ENCODE results near the gene OLFML2B. TPM values are rescaled to one million over a fixed set of nuclear protein-coding genes. Genes with fewer than 3 reads are reported as not detected.

The OLFML2B gene
- polyA plus RNA-seq, 1 experiment = 3.5 TPM

DNA sequence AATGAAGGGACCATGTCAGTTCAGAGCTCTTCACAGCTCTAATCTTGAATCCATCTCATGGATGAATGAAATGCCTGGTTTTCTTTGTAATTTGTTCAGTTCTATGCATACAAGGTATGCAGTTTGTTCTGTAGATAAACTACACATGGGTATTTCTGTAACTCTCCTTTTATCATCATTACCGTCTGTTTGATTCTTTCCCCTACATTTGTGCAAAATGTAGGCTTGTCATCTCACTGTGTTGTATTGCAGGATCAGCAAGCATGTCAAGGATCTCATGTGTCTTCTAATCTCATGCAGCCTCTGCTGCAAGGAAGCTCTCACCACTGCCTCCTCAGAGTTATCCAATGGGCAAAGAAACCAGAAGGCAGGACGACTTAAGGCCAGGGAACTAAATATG is 79.3 kb downstream of the OLFML2B start:
- Histone ChIP-seq H3K36me3 (ENCODE audit: control insufficient read depth, insufficient read depth, low read length) (no peaks in the 10 kb centered on the region), H3K4me3 (ENCODE audit: low read depth, low read length) (no peak overlapping the region), H3K27me3 (ENCODE audit: control insufficient read depth, insufficient read depth, low read length) (no peaks in the 10 kb centered on the region)
- DNase-seq (ENCODE audit: low read depth) = no peak
- TF ChIP-seq, protein P1, sequence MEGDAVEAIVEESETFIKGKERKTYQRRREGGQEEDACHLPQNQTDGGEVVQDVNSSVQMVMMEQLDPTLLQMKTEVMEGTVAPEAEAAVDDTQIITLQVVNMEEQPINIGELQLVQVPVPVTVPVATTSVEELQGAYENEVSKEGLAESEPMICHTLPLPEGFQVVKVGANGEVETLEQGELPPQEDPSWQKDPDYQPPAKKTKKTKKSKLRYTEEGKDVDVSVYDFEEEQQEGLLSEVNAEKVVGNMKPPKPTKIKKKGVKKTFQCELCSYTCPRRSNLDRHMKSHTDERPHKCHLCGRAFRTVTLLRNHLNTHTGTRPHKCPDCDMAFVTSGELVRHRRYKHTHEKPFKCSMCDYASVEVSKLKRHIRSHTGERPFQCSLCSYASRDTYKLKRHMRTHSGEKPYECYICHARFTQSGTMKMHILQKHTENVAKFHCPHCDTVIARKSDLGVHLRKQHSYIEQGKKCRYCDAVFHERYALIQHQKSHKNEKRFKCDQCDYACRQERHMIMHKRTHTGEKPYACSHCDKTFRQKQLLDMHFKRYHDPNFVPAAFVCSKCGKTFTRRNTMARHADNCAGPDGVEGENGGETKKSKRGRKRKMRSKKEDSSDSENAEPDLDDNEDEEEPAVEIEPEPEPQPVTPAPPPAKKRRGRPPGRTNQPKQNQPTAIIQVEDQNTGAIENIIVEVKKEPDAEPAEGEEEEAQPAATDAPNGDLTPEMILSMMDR (IDR thresholded peaks at IDR 0.05; ENCODE audit: insufficient read depth, low read depth, low read length) = no peak
- ChIA-PET POLR2A (no interaction called here), CTCF (interaction anchor here (0.8 kb wide), 1 partner anchor 13 kb away, joined by 3 read pairs; no protein-coding TSS in a partner anchor)

GRCh38 chr1:161943737-161944136 is 79.9 kb downstream of the OLFML2B start:
- CTCF ChIA-PET = interaction anchor here (0.8 kb wide), 1 partner anchor 14 kb away, joined by 3 read pairs; no protein-coding TSS in a partner anchor
- POLR2A ChIA-PET = no interaction called here
- H3K27me3 ChIP-seq (ENCODE audit: control insufficient read depth, insufficient read depth, low read length) = no peaks in the 10 kb centered on the region
- TF ChIP-seq, protein P1 (IDR thresholded peaks at IDR 0.05; ENCODE audit: insufficient read depth, low read depth, low read length) = no peak
- H3K36me3 ChIP-seq (ENCODE audit: control insufficient read depth, insufficient read depth, low read length) = no peaks in the 10 kb centered on the region
- DNase-seq (ENCODE audit: low read depth) = no peak
- H3K4me3 ChIP-seq (ENCODE audit: low read depth, low read length) = no peak overlapping the region

- TF ChIP-seq, protein P1 (IDR thresholded peaks at IDR 0.05; ENCODE audit: insufficient read depth, low read depth, low read length) = no peak
These were observed 81.8 kb downstream of the OLFML2B start for GRCh38 chr1:161941726-161942436.

DNA sequence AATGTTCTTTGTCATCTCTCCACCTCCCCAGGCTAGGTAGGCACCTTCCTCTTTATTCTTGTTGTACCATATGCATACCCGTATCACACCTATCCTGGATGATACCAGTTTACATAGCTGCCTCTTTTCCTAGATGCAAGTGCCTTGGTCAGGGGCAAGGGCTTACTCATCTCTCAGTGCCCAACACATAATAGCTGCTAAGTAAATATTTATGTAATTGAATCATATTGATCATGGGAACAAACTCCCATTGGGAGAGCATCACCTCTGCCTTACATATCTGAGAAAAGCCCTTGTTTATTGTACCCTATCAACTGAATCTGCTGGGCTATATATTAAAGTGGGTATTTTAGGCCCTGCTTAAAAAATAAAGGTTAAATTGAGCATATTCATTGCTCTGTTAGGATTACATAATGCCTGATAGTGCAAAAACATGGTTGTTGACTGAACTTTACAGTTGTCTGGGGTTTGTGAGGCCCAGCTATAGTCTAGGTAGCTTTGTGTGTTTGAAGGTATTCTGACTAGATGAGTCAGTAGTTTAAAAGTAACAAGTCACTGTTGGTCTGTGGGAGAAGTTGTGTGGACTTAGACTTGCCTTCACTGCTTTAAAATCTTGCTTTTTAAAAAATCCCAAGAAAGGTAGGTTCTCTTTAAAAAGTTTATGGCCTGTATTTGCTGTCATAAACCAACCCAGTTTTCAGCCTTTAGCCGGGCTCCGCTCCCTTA is 82.6 kb downstream of the OLFML2B start:
- DNase-seq (ENCODE audit: low read depth) = no peak
- ChIA-PET POLR2A (no interaction called here), CTCF (no interaction called here)
- no peak overlapping the region for H3K4me3 ChIP-seq (ENCODE audit: low read depth, low read length)
- no peaks in the 10 kb centered on the region for H3K27me3 ChIP-seq (ENCODE audit: control insufficient read depth, insufficient read depth, low read length)
- TF ChIP-seq, protein P1 (IDR thresholded peaks at IDR 0.05; ENCODE audit: insufficient read depth, low read depth, low read length) = no peak
- no peaks in the 10 kb centered on the region for H3K36me3 ChIP-seq (ENCODE audit: control insufficient read depth, insufficient read depth, low read length)

More at GRCh38 chr1:161941726-161942436, 81.8 kb downstream of the OLFML2B start:
- Histone ChIP-seq H3K4me3 (ENCODE audit: low read depth, low read length) (no peak overlapping the region), H3K27me3 (ENCODE audit: control insufficient read depth, insufficient read depth, low read length) (no peaks in the 10 kb centered on the region), H3K36me3 (ENCODE audit: control insufficient read depth, insufficient read depth, low read length) (no peaks in the 10 kb centered on the region)
- DNase-seq (ENCODE audit: low read depth) = no peak
- ChIA-PET POLR2A (no interaction called here), CTCF (no interaction called here)

DNA sequence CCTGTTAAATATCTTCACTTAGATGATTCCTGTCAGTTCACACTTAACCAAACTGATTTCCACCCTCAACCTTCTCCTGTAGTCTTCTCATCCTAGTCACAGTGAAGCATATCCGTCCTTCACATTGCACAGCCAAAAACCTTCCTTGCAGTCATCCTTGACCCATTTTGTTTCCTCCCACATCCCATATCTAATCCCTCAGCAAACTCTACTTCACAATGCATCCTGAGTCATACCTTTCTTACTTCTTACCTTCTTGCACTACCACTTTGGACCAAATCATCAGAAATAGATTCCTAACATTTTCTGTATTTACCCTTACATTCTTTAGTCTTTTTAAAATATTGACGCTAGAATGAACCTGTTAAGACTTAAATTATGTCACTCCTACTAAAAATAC is 86.9 kb downstream of the OLFML2B start:
- POLR2A ChIA-PET = no interaction called here
- Histone ChIP-seq H3K27me3 (ENCODE audit: control insufficient read depth, insufficient read depth, low read length) (no peaks in the 10 kb centered on the region), H3K4me3 (ENCODE audit: low read depth, low read length) (no peak overlapping the region), H3K36me3 (ENCODE audit: control insufficient read depth, insufficient read depth, low read length) (no peaks in the 10 kb centered on the region)
- DNase-seq (ENCODE audit: low read depth) = no peak
- CTCF ChIA-PET = no interaction called here
- TF ChIP-seq, protein P1 (IDR thresholded peaks at IDR 0.05; ENCODE audit: insufficient read depth, low read depth, low read length) = no peak
